GM12891 (cell line): ENCODE results near the gene HOXC4.

Experiments
- POLR2A ChIP-seq: IDR thresholded peaks from 2 replicates; pipeline ENCODE4 v1.6.1; 2011; ENCODE audit warnings: low read depth, low read length, control low read depth
- TAF1 ChIP-seq: IDR thresholded peaks from 2 replicates; pipeline ENCODE4 v1.6.1; 2011; ENCODE audit warnings: low read depth, low read length, control low read depth

DNA sequence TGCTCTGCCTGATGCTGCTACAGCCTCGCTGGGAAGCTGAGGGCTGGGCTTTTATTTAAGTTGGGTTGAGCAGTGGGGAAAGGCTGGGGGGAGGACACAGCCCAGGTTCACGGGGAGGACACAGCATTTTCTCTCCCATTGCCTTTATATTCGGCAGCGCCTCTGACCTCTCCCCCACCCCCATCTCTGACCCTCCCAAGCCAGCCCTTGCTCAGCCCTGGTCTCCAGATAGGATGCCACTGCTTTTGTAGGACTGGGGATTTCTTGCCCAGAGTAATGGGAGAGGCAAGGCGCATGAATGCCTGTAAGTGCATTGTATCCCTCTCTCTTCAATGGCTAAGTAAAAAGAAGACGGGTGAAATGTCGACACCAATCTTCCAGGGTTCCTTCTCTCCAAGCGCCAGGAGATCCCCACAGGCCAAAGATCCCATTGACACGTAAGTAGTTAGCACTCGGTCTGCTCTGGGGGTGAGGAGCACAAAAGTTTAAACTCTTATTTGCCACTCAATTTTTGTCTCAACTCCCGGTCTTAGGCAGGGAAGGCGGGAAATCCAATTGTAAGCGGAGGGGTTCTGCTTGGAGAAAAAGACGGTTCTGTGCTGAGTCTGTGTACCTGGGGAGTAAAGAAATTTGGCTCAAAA is 4.6 kb downstream of the HOXC4 start:
- TF ChIP-seq TAF1 = no peak
- no peak for TF ChIP-seq POLR2A
